K562 (cell line): ENCODE data around the gene ACSF3. TPM values are rescaled to one million over a fixed set of nuclear protein-coding genes. Genes with fewer than 3 reads are reported as not detected.

Source experiments
- ATAC-seq: fragments of 200-7000 bp; cut with Tn5 transposase; 3 replicates; pipeline ENCODE4 v1.9.1; 2020; ENCODE audit warnings: moderate library complexity
- BruUV-seq: library from RNA; stranded (reverse); fragments of 400-500 nt; replicated peaks from 2 replicates; lab custom pipeline; 2021; lab: Mats Ljungman, UMichigan
- CTCF ChIA-PET: fragments of 300-600 bp; formaldehyde crosslinking; extraction: SDS; loops from one replicate; lab custom pipeline; 2021; ENCODE audit warnings: low intra/inter-chr PET ratio; lab: Yijun Ruan, JAX
- POLR2A ChIA-PET: fragments of 300-600, 350-650 bp; sonication (Branson Sonifier 250); formaldehyde crosslinking; extraction: SDS; loops from one replicate; lab custom pipeline; 2021; ENCODE audit warnings: antibody characterized with exemption, inconsistent platforms; lab: Yijun Ruan, JAX
- DNase-seq, 4 experiments: peaks; one replicate each; pipeline versions ENCODE4 v3.0.0 to v3.0.0-alpha.2; 2011 to 2018; ENCODE audit warnings: low spot score in 3 of 4, mixed read lengths in 3 of 4; ENCODE audit errors: extremely low read depth in 1 of 4
- FAIRE-seq: peaks from 2 replicates; lab custom pipeline; 2011; peaks lifted over from hg19 to GRCh38; lab: Jason Lieb, UNC
- H2AFZ ChIP-seq: 2 replicates; pipeline ENCODE4 v1.6.0; 2011; ENCODE audit warnings: low read depth, low read length, control low read depth, inconsistent platforms
- H3K27ac ChIP-seq: fragments of 200-600 bp; 3 replicates; pipeline ENCODE4 v1.8.0; 2011; ENCODE audit warnings: low read depth, mild to moderate bottlenecking, control low read depth, inconsistent platforms, low read length, moderate library complexity, mixed read lengths; ENCODE audit errors: extremely low read depth
- H3K27me3 ChIP-seq, 2 experiments: fragments of 300-600 bp in 1 of 2; 2 replicates in 1 of 2; 3 replicates in 1 of 2; pipeline versions ENCODE4 v1.6.0 to v1.8.0; 2011; ENCODE audit warnings: inconsistent platforms in 2 of 2, low read length in 2 of 2, mild to moderate bottlenecking in 1 of 2, mixed read lengths in 1 of 2, moderate library complexity in 1 of 2; ENCODE audit not compliant: control insufficient read depth in 2 of 2, insufficient read depth in 2 of 2
- H3K36me3 ChIP-seq: fragments of 300-600 bp; 3 replicates; pipeline ENCODE4 v1.8.0; 2011; ENCODE audit warnings: mild to moderate bottlenecking, low read length, inconsistent platforms; ENCODE audit not compliant: control insufficient read depth, insufficient read depth
- H3K4me1 ChIP-seq, 2 experiments: fragments of 200-600 bp in 1 of 2; replicated peaks in 1 of 2; 2 replicates in 1 of 2; 3 replicates in 1 of 2; pipeline versions ENCODE4 v1.5.1 to v1.8.0; 2011; ENCODE audit warnings: inconsistent platforms in 2 of 2, low read length in 2 of 2, mild to moderate bottlenecking in 1 of 2, mixed read lengths in 1 of 2, moderate library complexity in 1 of 2; ENCODE audit not compliant: control insufficient read depth in 2 of 2, insufficient read depth in 2 of 2
- H3K4me2 ChIP-seq: 2 replicates; pipeline ENCODE4 v1.6.1; 2011; ENCODE audit warnings: low read length, control low read depth, inconsistent platforms, mixed read lengths; ENCODE audit not compliant: insufficient read depth
- H3K4me3 ChIP-seq: fragments of 200-600 bp; sonication (generic), shearing (Covaris generic); 2 replicates; pipeline ENCODE4 v1.5.1; 2016; ENCODE audit warnings: control low read depth, inconsistent platforms
- H3K79me2 ChIP-seq: fragments of 200-600 bp; 3 replicates; pipeline ENCODE4 v1.8.0; 2011; ENCODE audit warnings: low read length, inconsistent platforms; ENCODE audit not compliant: control insufficient read depth, insufficient read depth
- H3K9ac ChIP-seq, 2 experiments: 2 replicates each; pipeline versions ENCODE4 v1.6.0 to v1.6.1; 2011; ENCODE audit warnings: low read depth in 2 of 2, low read length in 2 of 2, control low read depth in 1 of 2, inconsistent platforms in 1 of 2, mild to moderate bottlenecking in 1 of 2, mixed read lengths in 1 of 2; ENCODE audit not compliant: insufficient read depth in 1 of 2
- H3K9me1 ChIP-seq: one replicate; pipeline ENCODE4 v1.6.0; 2011; ENCODE audit warnings: inconsistent platforms, mild to moderate bottlenecking, low read length, moderate library complexity; ENCODE audit not compliant: control insufficient read depth, insufficient read depth
- H3K9me3 ChIP-seq: replicated peaks from 2 replicates; pipeline ENCODE4 v1.5.1; 2011; ENCODE audit warnings: low read depth, low read length, inconsistent platforms; ENCODE audit not compliant: control insufficient read depth, insufficient read depth
- H4K20me1 ChIP-seq: replicated peaks from 2 replicates; pipeline ENCODE4 v1.6.1; 2011; ENCODE audit warnings: low read length, inconsistent platforms, mixed read lengths; ENCODE audit not compliant: control insufficient read depth, insufficient read depth
- DDX20 ChIP-seq: fragments of 450-650 bp; IDR thresholded peaks from 2 replicates; pipeline ENCODE4 v1.6.1; 2016; ENCODE audit warnings: missing genetic modification characterization, low read depth, mild to moderate bottlenecking, missing compliant biosample characterization, moderate library complexity
- SP1 ChIP-seq: sonication (generic); formaldehyde crosslinking; IDR thresholded peaks from 2 replicates; pipeline ENCODE4 v1.8.1; 2022; ENCODE audit warnings: mild to moderate bottlenecking, missing genetic modification reagents
- SRSF3 ChIP-seq: fragments of 200-400 bp; formaldehyde crosslinking; IDR thresholded peaks from 2 replicates; pipeline ENCODE4 v1.6.1; 2016; ENCODE audit warnings: mild to moderate bottlenecking, low read length, moderate library complexity; ENCODE audit not compliant: insufficient read depth
- TCF7 ChIP-seq: sonication (generic); IDR thresholded peaks from 2 replicates; pipeline ENCODE4 v1.6.1; 2016; ENCODE audit warnings: antibody characterized with exemption, borderline replicate concordance
- ZNF140 ChIP-seq: fragments of 250-450 bp; sonication (Bioruptor Pico); IDR thresholded peaks from 2 replicates; pipeline ENCODE4 v1.8.0; 2021; ENCODE audit warnings: moderate library complexity, mild to moderate bottlenecking, inconsistent platforms
- ZNF668 ChIP-seq: fragments of 250-450 bp; sonication (Bioruptor Pico); IDR thresholded peaks from 2 replicates; pipeline ENCODE4 v1.8.0; 2022; ENCODE audit warnings: mild to moderate bottlenecking, inconsistent platforms
- ZNF699 ChIP-seq: fragments of 250-450 bp; sonication (Bioruptor Pico); IDR thresholded peaks from 2 replicates; pipeline ENCODE4 v1.8.0; 2021; ENCODE audit warnings: mild to moderate bottlenecking, moderate library complexity; ENCODE audit not compliant: insufficient replicate concordance
- WGBS: fragments of 100-300 bp; shearing (Covaris generic); methylation state at CpG from one replicate; pipeline ENCODE4 v1.1.6; 2016; ENCODE audit warnings: low coverage, mixed read lengths; ENCODE audit not compliant: insufficient coverage; ENCODE audit errors: missing lambda C conversion rate; 5-methylcytosine and 5-hydroxymethylcytosine counted together
- in situ Hi-C: fragments of 300-500 bp; cut with MboI; formaldehyde crosslinking; loops from 4 replicates; pipeline ENCODE4 v1.15.0; 2018; ENCODE audit warnings: inconsistent platforms, mixed read lengths
- intact Hi-C: fragments of 100-400 bp; cut with micrococcal nuclease; formaldehyde crosslinking; loops from 2 replicates; pipeline ENCODE4 v1.14.2; 2022
- polyA plus RNA-seq, 8 experiments: library from polyadenylated mRNA; depleted of rRNA in 4 of 8; stranded (reverse) in 5 of 8; unstranded in 3 of 8; fragments of >200 nt; fragmentation: Nextera tagmentation in 2 of 8; fragmentation: Illumina TruSeq in 1 of 8; extraction: Ambion mirVana in 2 of 8; extraction: Trizol in 1 of 8; gene quantifications; 2 replicates each; pipeline versions ENCODE4 v1.2.1 to v1.2.3, GENCODE V29; 2011 to 2014; ENCODE audit warnings: inconsistent platforms in 1 of 8, missing spikeins in 1 of 8
- total RNA-seq, 7 experiments: library from RNA; depleted of rRNA in 6 of 7; stranded (reverse); fragments of >200 nt in 6 of 7; fragmentation: Illumina TruSeq in 2 of 7; extraction: Trizol in 2 of 7; gene quantifications; 2 replicates each; pipeline versions ENCODE4 v1.2.1 to v1.2.3, GENCODE V29; 2011 to 2021; ENCODE audit warnings: low replicate concordance in 1 of 7

Gene ACSF3
- total and polyA plus RNA-seq, 9 of the 15 experiments (the other 6 are each of a cell fraction or from before 2014, with no cell fraction given): 0.77 to 32.8 (median 14.7) TPM

- H3K4me1 ChIP-seq: peaks cover 0 to 25% of the 10 kb centered on the region in 2 experiments; a peak in 2 of 5 replicates
- WGBS: 99% methylated on average over 12 of the region's 17 CpGs
- no peaks in the 10 kb centered on the region for H3K9me1 ChIP-seq
- no peak overlapping the region for H3K4me2 ChIP-seq
- H3K4me3 ChIP-seq: no peak overlapping the region
- H2AFZ ChIP-seq: no peak overlapping the region
- ChIA-PET POLR2A (interaction anchor here (0.6 kb wide), 1 partner anchor 9 kb away, joined by 4 read pairs; no protein-coding TSS in a partner anchor), CTCF (no interaction called here)
- TF ChIP-seq SRSF3 (no peak), ZNF699 (CRISPR knock-in tag) (no peak), DDX20 (tag) (no peak), TCF7 (no peak), ZNF140 (CRISPR knock-in tag) (no peak), SP1 (CRISPR knock-in tag) (no peak), ZNF668 (CRISPR knock-in tag) (no peak)
- H3K79me2 ChIP-seq: no peaks in the 10 kb centered on the region
- intact Hi-C loops: no loop called here
- BruUV-seq: no TSS peak
- no peak overlapping the region for H3K27ac ChIP-seq
- no peak overlapping the region for H3K9ac ChIP-seq
- FAIRE-seq (no peak), ATAC-seq (no peak), DNase-seq (no peak)
- in situ Hi-C loops: no loop called here
- H3K36me3 ChIP-seq: peaks cover 50% of the 10 kb centered on the region; the same call in 2 of the 3 replicates
- H4K20me1 ChIP-seq: no peaks in the 10 kb centered on the region
- no peaks in the 10 kb centered on the region for H3K27me3 ChIP-seq
- H3K9me3 ChIP-seq: no peaks in the 10 kb centered on the region
Observed at GRCh38 chr16:89136931-89137330, 43.3 kb downstream of the ACSF3 start.
